HG03175 (cell line): ENCODE measurements around the gene RBM20.
A peak's percentile ranks its signal among the peaks of the same experiment; 100 is the strongest.
"Not testable (repeated sequence)": the region's sequence is repeated elsewhere in the genome, so short reads cannot be mapped to it uniquely, and the experiment has no call there.

Experiments
- ATAC-seq: cut with Tn5 transposase; IDR thresholded peaks from one replicate; pipeline ENCODE4 v1.9.1; 2021; ENCODE audit warnings: mild to moderate bottlenecking, moderate library complexity; ENCODE audit not compliant: unreplicated experiment

RBM20 gene

GRCh38 chr10:110758128-110758765 lies 114.1 kb downstream of the RBM20 start:
- no peak for ATAC-seq

DNA sequence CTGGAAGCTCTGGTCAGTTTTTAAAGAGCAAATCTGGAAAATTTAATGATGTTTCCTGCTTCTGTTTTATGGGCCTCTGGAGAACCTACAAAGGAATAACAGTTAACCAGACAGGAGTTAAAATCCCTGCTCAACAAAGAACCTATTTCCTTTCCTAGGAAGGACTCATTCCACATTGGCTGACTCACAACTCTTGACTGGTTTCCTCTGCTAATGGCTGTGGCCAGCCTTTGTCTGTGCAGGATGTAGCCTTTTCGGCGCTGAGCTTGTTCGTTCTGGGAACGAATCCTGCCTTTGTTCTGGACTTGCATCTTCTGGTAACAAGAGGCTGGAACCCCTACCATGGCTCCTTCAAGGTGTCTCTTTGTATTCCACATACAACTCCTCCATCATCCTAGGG lies 114.8 kb downstream of the RBM20 start:
- ATAC-seq = no peak

DNA sequence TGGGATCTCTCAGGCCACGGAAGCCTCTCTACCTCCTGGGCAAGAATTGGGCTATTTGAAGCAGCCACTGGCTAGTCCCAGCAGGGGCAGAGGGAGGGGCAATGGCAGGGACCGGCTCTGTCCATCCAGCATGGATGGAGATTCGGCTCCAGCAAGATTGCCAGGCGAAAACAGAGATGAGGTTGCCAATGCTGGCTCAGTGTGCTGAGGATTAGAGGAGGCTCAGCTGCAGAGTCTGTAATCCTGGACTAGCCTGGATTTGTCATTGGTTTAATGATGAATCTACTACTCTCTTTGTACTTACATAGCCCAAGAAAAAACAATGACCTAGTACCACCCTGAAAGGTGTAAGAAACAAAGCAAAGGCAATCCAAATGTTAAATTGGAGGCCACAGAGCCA lies 115.4 kb downstream of the RBM20 start:
- ATAC-seq = no peak

GRCh38 chr10:110762109-110762848 lies 118.1 kb downstream of the RBM20 start:
- ATAC-seq = no peak

DNA sequence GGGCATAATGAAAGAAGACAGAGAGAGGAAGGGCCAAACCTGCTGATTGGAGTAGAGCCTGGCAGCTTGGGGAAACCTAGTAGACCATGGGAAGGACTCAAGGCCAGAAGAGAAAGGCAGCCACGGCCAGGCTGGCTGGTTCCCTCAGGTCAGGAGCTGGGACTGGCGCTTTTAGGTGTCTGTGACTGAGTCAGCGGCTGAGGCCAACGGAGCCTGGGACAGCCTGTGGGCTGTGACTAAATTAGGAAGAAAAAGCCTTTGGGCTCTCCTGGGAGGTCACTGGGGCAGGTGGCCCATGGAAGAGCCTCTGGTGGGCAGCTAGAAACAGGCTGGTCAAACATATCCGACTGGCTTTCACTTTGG lies 118.7 kb downstream of the RBM20 start:
- ATAC-seq = no peak

DNA sequence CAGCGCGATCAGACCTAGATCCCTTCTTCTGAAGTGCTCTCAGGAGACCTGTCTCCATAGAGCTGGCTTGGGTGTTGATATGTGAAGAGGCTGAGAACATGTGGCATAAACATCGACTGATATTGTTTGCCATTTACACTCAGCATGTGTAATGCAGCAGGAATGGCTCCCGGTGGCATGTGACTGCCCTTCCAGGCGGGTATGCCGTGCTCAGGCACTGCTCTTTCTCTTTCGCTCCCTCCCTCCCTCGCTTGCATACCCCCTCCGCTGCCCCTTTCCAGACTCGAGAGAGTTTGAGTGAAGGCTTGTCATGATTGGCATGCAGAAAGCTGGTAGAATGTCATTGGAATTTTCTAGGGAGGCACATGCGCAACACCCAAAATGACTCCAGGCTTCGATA lies 120.2 kb downstream of the RBM20 start:
- no peak for ATAC-seq

- ATAC-seq = no peak
Measured at GRCh38 chr10:110764793-110765512, 120.8 kb downstream of the RBM20 start.

DNA sequence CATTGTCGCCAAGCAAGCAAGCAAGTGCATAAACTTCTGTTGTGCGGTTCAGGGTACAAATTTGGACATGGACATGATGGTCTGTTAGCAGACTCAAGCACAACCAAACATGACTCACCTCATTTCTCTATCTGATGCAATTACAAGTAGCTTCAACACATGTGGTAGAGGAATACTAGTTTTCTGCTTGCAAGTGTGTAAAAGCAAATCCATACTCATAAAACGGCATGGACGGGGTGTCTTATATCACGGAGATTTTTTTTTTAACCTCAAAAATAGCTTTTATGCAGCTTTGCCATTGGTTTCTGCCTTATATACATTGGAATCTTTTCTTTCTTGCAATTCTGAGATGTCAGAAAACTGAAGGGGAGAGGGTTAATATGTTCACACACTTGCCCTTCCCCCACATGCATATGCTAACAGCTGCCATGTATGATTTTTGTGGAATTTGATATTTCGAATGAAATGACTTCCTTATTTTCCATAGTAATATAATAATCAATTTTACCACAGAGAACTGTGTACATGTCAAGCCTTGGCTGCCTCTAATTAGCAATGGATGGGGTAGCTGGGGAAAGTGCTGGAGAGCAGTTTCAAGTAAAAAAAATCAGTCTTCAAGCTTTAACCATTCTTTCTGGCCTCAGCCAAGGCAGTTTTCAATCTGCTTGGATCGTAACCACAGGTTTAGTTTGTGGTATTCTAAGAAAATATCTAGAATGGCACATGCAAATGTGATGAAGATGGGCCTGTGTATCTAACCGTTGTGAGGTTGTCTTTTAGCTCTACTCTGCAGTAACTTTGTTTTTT lies 121.6 kb downstream of the RBM20 start:
- no peak for ATAC-seq

DNA sequence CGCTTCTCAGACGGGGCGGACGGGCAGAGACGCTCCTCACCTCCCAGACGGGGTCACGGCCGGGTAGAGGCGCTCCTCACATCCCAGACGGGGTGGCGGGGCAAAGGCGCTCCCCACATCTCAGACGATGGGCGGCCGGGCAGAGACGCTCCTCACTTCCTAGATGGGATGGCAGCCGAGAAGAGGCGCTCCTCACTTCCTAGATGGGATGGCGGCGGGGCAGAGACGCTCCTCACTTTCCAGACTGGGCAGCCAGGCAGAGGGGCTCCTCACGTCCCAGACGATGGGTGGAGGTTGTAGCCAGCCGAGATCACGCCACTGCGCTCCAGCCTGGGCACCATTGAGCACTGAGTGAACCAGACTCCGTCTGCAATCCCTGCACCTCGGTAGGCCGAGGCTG lies 123.5 kb downstream of the RBM20 start:
- ATAC-seq = not testable (repeated sequence)

- no peak for ATAC-seq
Measured at GRCh38 chr10:110770243-110770642, 126.1 kb downstream of the RBM20 start.

GRCh38 chr10:110771486-110771885 lies 127.3 kb downstream of the RBM20 start:
- no peak for ATAC-seq

DNA sequence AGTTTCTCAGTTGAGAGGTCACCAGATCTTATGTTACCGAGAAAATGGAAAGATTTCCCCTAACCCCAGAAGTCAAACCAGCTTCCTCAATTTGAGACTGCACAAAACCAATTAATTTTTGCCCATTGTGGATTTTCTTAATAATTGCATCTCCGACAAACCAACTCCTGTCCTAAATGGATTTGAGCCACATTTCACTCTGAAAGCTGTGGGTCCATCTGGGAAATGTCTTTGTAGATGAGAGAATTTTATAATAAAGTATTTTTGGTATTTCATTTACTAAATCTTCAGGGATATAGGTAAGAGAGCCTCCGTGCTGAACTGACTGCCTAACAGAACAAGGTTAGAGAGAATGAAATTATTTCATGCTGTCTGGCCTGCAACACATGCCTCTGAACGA lies 127.9 kb downstream of the RBM20 start:
- ATAC-seq = no peak

- ATAC-seq = no peak
Measured at GRCh38 chr10:110772454-110773025, 128.4 kb downstream of the RBM20 start.

- ATAC-seq = no peak
Measured at GRCh38 chr10:110773693-110774068, 129.5 kb downstream of the RBM20 start.

DNA sequence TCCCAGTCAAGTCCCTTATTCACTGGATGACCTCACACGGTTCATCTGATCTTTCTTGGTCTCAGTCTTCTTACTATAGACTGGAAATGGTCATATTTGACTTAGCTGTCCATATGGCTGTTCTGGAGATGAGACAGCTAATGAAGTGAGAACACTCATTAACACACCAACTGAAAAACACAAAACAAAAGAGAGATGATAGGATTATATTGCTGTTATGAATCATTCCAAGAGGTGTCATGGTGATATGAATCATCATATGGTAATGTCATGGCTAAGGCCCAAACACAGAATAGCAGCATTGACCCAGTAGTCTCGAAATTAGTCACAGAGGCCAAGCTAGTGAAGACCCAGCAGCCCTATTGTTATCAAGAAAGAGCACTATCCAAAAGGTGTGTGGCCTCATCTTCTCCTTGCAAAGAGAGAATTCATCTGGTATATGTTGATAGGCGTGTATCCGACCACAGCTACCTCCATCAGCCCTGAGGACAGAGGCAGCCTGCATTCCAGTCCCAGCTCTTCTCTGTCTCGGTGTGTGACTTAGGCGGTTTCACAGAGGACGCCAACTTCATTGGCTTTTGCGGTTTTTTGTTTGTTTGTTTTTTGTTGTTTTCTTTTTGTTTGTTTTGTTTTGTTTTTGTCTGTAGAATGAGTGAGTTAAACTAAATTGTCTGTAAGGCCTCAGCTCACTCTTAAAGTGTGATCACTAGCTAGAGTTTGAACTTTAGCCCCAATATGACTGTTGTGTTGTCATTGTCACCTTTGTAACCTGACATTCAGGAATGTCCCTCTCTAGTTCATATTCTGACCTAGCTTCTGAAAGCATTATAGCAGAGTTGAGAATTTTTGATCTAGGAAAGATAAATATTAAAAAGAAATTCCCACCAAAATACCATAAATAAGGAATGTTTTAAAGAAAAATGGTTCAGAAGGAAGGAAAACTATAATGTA lies 130.2 kb downstream of the RBM20 start:
- ATAC-seq = peak; percentile 97

GRCh38 chr10:110775020-110775375 lies 130.9 kb downstream of the RBM20 start:
- ATAC-seq = no peak

- ATAC-seq = no peak
Measured at GRCh38 chr10:110775406-110775805, 131.3 kb downstream of the RBM20 start.

GRCh38 chr10:110777017-110777416 lies 132.9 kb downstream of the RBM20 start:
- ATAC-seq = no peak

DNA sequence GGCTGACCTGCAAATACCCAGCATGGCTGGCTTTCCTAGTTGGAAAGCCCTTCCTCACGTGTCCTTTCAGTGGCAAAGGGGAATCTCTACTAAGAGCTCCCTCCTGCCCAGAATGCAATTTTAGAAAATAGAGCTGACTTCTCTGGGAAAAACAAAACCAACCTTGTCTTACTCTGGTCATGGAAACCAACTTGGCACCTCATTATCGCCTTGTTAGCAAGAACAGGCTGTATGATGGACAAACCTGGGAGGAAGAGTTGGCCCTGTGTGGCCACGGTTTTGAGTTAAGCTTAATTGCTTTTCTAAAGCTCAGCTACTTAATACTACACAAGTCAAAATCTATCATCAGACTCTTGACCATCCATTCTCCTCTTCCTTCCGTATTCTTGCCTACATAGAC lies 133.5 kb downstream of the RBM20 start:
- ATAC-seq = no peak

GRCh38 chr10:110778211-110778610 lies 134.1 kb downstream of the RBM20 start:
- no peak for ATAC-seq
